ENCODE results near the gene CD8A. TPM values are rescaled to one million over a fixed set of nuclear protein-coding genes. Genes with fewer than 3 reads are reported as not detected.
"Not testable (repeated sequence)": the region's sequence is repeated elsewhere in the genome, so short reads cannot be mapped to it uniquely, and the experiment has no call there.

Gene CD8A
- total and polyA plus RNA-seq, 4 donors = 1.5 to 3.9 (median 3.2) TPM

DNA sequence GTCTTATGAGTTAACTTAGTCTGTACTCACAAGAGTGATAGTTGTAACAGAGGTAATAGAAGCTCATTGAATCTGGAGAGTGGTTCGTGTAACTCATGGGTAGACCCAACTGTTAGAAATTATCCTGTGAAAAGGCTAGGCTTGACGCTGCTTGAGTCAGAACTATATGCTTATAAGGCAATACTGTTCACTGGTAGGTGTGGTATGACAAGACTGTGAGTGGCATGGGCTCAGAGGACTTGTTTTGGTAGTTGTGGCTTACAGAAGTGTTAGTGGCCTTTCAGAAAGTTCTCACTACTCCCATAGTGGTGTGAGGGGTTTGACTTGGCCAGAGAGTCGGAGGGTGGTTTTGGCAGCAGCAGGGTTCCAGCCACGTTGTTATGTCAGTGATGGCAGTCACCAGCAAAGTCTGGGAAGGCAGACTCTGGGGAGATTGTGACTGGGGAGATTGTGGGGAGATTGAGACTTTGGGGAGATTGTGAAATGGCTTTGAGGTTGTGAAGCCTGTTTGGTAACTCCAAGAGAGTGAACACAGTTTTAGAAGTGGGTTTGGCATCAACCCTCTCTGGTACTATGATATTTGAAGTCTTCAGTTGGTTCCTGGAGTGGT lies 48.7 kb downstream of the CD8A start:
- H3K4me1 ChIP-seq (ENCODE audit: control insufficient read depth in 1 of 2, insufficient read depth in 2 of 2, low read length in 2 of 2); H3K9me3 ChIP-seq (ENCODE audit: control insufficient read depth, low read length); H3K36me3 ChIP-seq (ENCODE audit: control insufficient read depth in 1 of 2, insufficient read depth in 2 of 2, low read length in 1 of 2); ATAC-seq (ENCODE audit: low FRiP score); H3K27ac ChIP-seq (ENCODE audit: low read depth in 1 of 2, low read length in 2 of 2); H3K27me3 ChIP-seq (ENCODE audit: control insufficient read depth in 1 of 2, insufficient read depth in 2 of 2, low read length in 1 of 2); H3K4me3 ChIP-seq (ENCODE audit: low read length in 2 of 2); intact Hi-C loops (cut with DNase I); DNase-seq: not testable (repeated sequence)
- 38% methylated on average over 1 of the region's 4 CpGs; no CpG with 5 or more reads in 1 of the 2 donors for WGBS, 2 donors

GRCh38 chr2:86739889-86740288 lies 50.8 kb downstream of the CD8A start:
- H3K27ac ChIP-seq (ENCODE audit: low read depth in 1 of 2, low read length in 2 of 2); DNase-seq; ATAC-seq (ENCODE audit: low FRiP score); H3K4me3 ChIP-seq (ENCODE audit: low read length in 2 of 2); H3K4me1 ChIP-seq (ENCODE audit: control insufficient read depth in 1 of 2, insufficient read depth in 2 of 2, low read length in 2 of 2); H3K36me3 ChIP-seq (ENCODE audit: control insufficient read depth in 1 of 2, insufficient read depth in 2 of 2, low read length in 1 of 2); H3K9me3 ChIP-seq (ENCODE audit: control insufficient read depth, low read length); H3K27me3 ChIP-seq (ENCODE audit: control insufficient read depth in 1 of 2, insufficient read depth in 2 of 2, low read length in 1 of 2); intact Hi-C loops (cut with DNase I): not testable (repeated sequence)
- no CpG with 5 or more reads among the region's 11 CpGs for WGBS, 2 donors

DNA sequence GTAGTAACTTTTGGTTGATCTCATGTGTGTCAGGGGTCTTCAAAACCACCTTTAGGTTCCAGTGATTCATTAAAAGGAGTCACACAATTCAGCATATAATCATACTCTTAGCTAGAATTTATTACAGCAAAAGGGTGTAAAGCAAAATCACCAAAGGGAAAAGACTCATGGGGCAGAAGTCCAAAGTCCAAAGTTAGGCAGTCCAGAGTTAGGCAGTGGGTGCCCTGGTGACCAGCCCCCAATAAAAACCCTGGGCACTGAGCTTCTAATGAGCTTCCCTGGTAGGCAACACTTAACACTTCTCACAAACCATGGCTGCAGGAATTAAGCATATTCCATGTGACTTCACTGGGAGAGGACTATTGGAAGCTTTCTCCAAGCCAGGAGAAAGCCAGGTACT lies 51.2 kb downstream of the CD8A start:
- H3K27ac ChIP-seq (ENCODE audit: low read depth in 1 of 2, low read length in 2 of 2); intact Hi-C loops (cut with DNase I); DNase-seq; ATAC-seq (ENCODE audit: low FRiP score); H3K36me3 ChIP-seq (ENCODE audit: control insufficient read depth in 1 of 2, insufficient read depth in 2 of 2, low read length in 1 of 2); H3K9me3 ChIP-seq (ENCODE audit: control insufficient read depth, low read length); H3K27me3 ChIP-seq (ENCODE audit: control insufficient read depth in 1 of 2, insufficient read depth in 2 of 2, low read length in 1 of 2); H3K4me3 ChIP-seq (ENCODE audit: low read length in 2 of 2); H3K4me1 ChIP-seq (ENCODE audit: control insufficient read depth in 1 of 2, insufficient read depth in 2 of 2, low read length in 2 of 2): not testable (repeated sequence)

DNA sequence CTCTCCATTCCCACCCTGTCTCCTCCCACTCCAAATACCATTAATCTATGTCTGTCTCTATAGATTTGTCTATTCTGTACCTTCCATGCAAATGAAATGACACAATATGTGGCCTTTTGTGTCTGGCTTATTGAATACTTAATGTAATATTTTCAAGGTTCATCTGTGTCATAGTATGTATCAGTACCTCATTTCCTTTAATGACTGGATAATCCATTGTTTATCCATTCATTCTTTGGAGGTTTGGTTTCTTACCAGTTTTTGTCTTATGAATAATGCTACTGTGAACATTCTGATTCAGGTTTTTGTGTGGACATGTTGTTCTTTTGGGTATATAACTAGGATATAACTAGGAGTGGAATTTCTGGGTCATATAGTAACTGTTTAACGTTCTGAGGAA lies 55.8 kb downstream of the CD8A start:
- H3K36me3 ChIP-seq (ENCODE audit: control insufficient read depth in 1 of 2, insufficient read depth in 2 of 2, low read length in 1 of 2); H3K4me1 ChIP-seq (ENCODE audit: control insufficient read depth in 1 of 2, insufficient read depth in 2 of 2, low read length in 2 of 2); H3K27me3 ChIP-seq (ENCODE audit: control insufficient read depth in 1 of 2, insufficient read depth in 2 of 2, low read length in 1 of 2); H3K4me3 ChIP-seq (ENCODE audit: low read length in 2 of 2); H3K27ac ChIP-seq (ENCODE audit: low read depth in 1 of 2, low read length in 2 of 2); ATAC-seq (ENCODE audit: low FRiP score); DNase-seq; H3K9me3 ChIP-seq (ENCODE audit: control insufficient read depth, low read length); intact Hi-C loops (cut with DNase I): not testable (repeated sequence)
- WGBS, 2 donors = no CpG with 5 or more reads among the region's 1 CpG

Other genes with a start within 250 kb of the CD8A start
- 100 to 1,000 TPM; 137 to 154 TPM for gene CHMP3, start 227.5 kb downstream of the CD8A start, total RNA-seq
- gene CHMP3, start 227.5 kb downstream of the CD8A start, polyA plus RNA-seq = 100 to 1,000 TPM in 1 of 2 donors, 10 to 100 TPM in 1; 92.7 to 202 TPM
- gene RNF103, start 167.0 kb downstream of the CD8A start, total RNA-seq = 10 to 100 TPM; 30.5 to 31.0 TPM
- 10 to 100 TPM; 11.4 to 26.1 TPM for gene RNF103, start 167.0 kb downstream of the CD8A start, polyA plus RNA-seq
- 10 to 100 TPM; 22.5 to 27.2 TPM for gene RMND5A, start 70.6 kb downstream of the CD8A start, total RNA-seq
- 10 to 100 TPM in 1 of 2 donors, 1 to 10 TPM in 1; 7.7 to 12.1 TPM for gene RMND5A, start 70.6 kb downstream of the CD8A start, polyA plus RNA-seq
- gene CD8B, start 71.0 kb upstream of the CD8A start, total RNA-seq = 1 to 10 TPM; 1.2 to 1.9 TPM
- gene CD8B, start 71.0 kb upstream of the CD8A start, polyA plus RNA-seq = 1 to 10 TPM in 1 of 2 donors, not detected in 1; 3.0 TPM
- 1 to 10 TPM in 1 of 2 donors, under 1 TPM in 1; 0.75 to 3.1 TPM for gene RGPD1, start 151.2 kb upstream of the CD8A start, total RNA-seq
- gene RGPD1, start 151.2 kb upstream of the CD8A start, polyA plus RNA-seq = 1 to 10 TPM in 1 of 2 donors, not detected in 1; 3.6 TPM
- 1 to 10 TPM; 2.0 to 9.0 TPM for gene PLGLB1, start 230.9 kb upstream of the CD8A start, total RNA-seq
- 1 to 10 TPM; 2.3 to 8.2 TPM for gene PLGLB1, start 230.9 kb upstream of the CD8A start, polyA plus RNA-seq

Data from aorta (tissue), 5 donors.